Fibroblast of upper back skin (primary cell): ENCODE data around the gene ME1.
"Not testable (repeated sequence)": the region's sequence is repeated elsewhere in the genome, so short reads cannot be mapped to it uniquely, and the experiment has no call there.

Experiments
- DNase-seq: peaks from one replicate; pipeline ENCODE4 v3.0.0-alpha.2; 2013

The ME1 gene

GRCh38 chr6:83430611-83431544, at the start of gene ME1:
Gene ME1 (minus strand): TSS chr6:83431051. CDS start chr6:83430954, 97 bp downstream.
- DNase-seq = peak; percentile 88

- no peak for DNase-seq
These were observed 49.6 kb upstream of the ME1 start for GRCh38 chr6:83480470-83480869.

- DNase-seq = no peak
These were observed 48.5 kb upstream of the ME1 start for GRCh38 chr6:83479389-83479788.

- no peak for DNase-seq
These were observed 46.1 kb upstream of the ME1 start for GRCh38 chr6:83476971-83477370.

- DNase-seq = peak; percentile 2
These were observed 43.5 kb upstream of the ME1 start for GRCh38 chr6:83474309-83474708.

- no peak for DNase-seq
These were observed 41.9 kb upstream of the ME1 start for GRCh38 chr6:83472767-83473166.

GRCh38 chr6:83470587-83470986, 39.7 kb upstream of the ME1 start:
- no peak for DNase-seq

- DNase-seq = no peak
These were observed 39.1 kb upstream of the ME1 start for GRCh38 chr6:83470001-83470400.

- DNase-seq = no peak
These were observed 36.8 kb upstream of the ME1 start for GRCh38 chr6:83467620-83468036.

GRCh38 chr6:83466328-83466727, 35.5 kb upstream of the ME1 start:
- DNase-seq = no peak

- DNase-seq = no peak
These were observed 33.7 kb upstream of the ME1 start for GRCh38 chr6:83464381-83465140.

- DNase-seq = no peak
These were observed 33.0 kb upstream of the ME1 start for GRCh38 chr6:83463886-83464285.

- no peak for DNase-seq
These were observed 31.7 kb upstream of the ME1 start for GRCh38 chr6:83462524-83462923.

GRCh38 chr6:83461438-83461837, 30.6 kb upstream of the ME1 start:
- no peak for DNase-seq

- no peak for DNase-seq
These were observed 28.8 kb upstream of the ME1 start for GRCh38 chr6:83459663-83460062.

- DNase-seq = not testable (repeated sequence)
These were observed 19.2 kb upstream of the ME1 start for GRCh38 chr6:83450015-83450414.

GRCh38 chr6:83444086-83444699, 13.3 kb upstream of the ME1 start:
- DNase-seq = not testable (repeated sequence)

- DNase-seq = no peak
These were observed 12.7 kb upstream of the ME1 start for GRCh38 chr6:83443516-83443915.

- peak; percentile 40 for DNase-seq
These were observed 11.9 kb upstream of the ME1 start for GRCh38 chr6:83442752-83443151.

GRCh38 chr6:83439201-83439600, 8.3 kb upstream of the ME1 start:
- no peak for DNase-seq

- DNase-seq = no peak
These were observed 5.8 kb upstream of the ME1 start for GRCh38 chr6:83436674-83437073.

GRCh38 chr6:83433177-83433576, 2.3 kb upstream of the ME1 start:
- DNase-seq = no peak

- DNase-seq = no peak
These were observed 1.8 kb upstream of the ME1 start for GRCh38 chr6:83432636-83433035.
